Liver (tissue), 9 donors: ENCODE measurements around the gene NUCB2. TPM values are rescaled to one million over a fixed set of nuclear protein-coding genes. Genes with fewer than 3 reads are reported as not detected.
A peak's percentile ranks its signal among the peaks of the same experiment; 100 is the strongest.

Source experiments
- DNase-seq: peaks from one replicate; pipeline ENCODE4 v3.0.0-alpha.2; 2017; ENCODE audit warnings: low spot score
- H3K27ac ChIP-seq, 2 donors: one replicate each; pipeline ENCODE4 v1.7.0; 2013; ENCODE audit warnings: inconsistent platforms in 2 of 2, low read length in 2 of 2, control low read depth in 1 of 2, low read depth in 1 of 2, mild to moderate bottlenecking in 1 of 2
- H3K27me3 ChIP-seq, 4 donors: one replicate each; pipeline versions ENCODE4 v1.6.1 to v1.7.0; 2013; ENCODE audit warnings: low read length in 3 of 4, inconsistent platforms in 1 of 4, mild to moderate bottlenecking in 1 of 4, moderate library complexity in 1 of 4; ENCODE audit not compliant: control insufficient read depth in 4 of 4, insufficient read depth in 4 of 4
- H3K36me3 ChIP-seq, 4 donors: one replicate each; pipeline versions ENCODE4 v1.6.1 to v1.7.0; 2013; ENCODE audit warnings: low read length in 3 of 4, mild to moderate bottlenecking in 3 of 4, low read depth in 1 of 4, moderate library complexity in 1 of 4; ENCODE audit not compliant: control insufficient read depth in 4 of 4, insufficient read depth in 3 of 4
- H3K4me1 ChIP-seq, 4 donors: one replicate each; pipeline versions ENCODE4 v1.6.1 to v1.7.0; 2013; ENCODE audit warnings: low read length in 3 of 4, mild to moderate bottlenecking in 3 of 4, moderate library complexity in 1 of 4; ENCODE audit not compliant: control insufficient read depth in 4 of 4, insufficient read depth in 4 of 4
- H3K4me3 ChIP-seq, 3 donors: one replicate each; pipeline versions ENCODE4 v1.6.1 to v1.7.0; 2013; ENCODE audit warnings: low read length in 3 of 3, control low read depth in 1 of 3, low read depth in 1 of 3, mild to moderate bottlenecking in 1 of 3
- H3K9ac ChIP-seq, 2 donors: one replicate each; pipeline ENCODE4 v1.7.0; 2013; ENCODE audit warnings: low read length in 2 of 2, mild to moderate bottlenecking in 2 of 2, moderate library complexity in 2 of 2, control low read depth in 1 of 2, low read depth in 1 of 2
- H3K9me3 ChIP-seq, 4 donors: one replicate each; pipeline versions ENCODE4 v1.6.1 to v1.7.0; 2013; ENCODE audit warnings: low read length in 3 of 4; ENCODE audit not compliant: control insufficient read depth in 4 of 4
- ATF3 ChIP-seq: IDR thresholded peaks from 2 replicates; pipeline ENCODE4 v1.6.1; 2016; ENCODE audit warnings: antibody characterized with exemption
- FOXA1 ChIP-seq: IDR thresholded peaks from 2 replicates; pipeline ENCODE4 v1.6.1; 2016; ENCODE audit warnings: antibody characterized with exemption
- FOXA2 ChIP-seq: IDR thresholded peaks from 2 replicates; pipeline ENCODE4 v1.6.1; 2016; ENCODE audit warnings: antibody characterized with exemption
- GABPA ChIP-seq, 2 donors: IDR thresholded peaks in 1 of 2; conservative IDR thresholded peaks in 1 of 2; 2 replicates each; pipeline ENCODE4 v1.6.1; 2016; ENCODE audit warnings: antibody characterized with exemption in 2 of 2, mild to moderate bottlenecking in 1 of 2, moderate library complexity in 1 of 2
- HNF4A ChIP-seq, 2 donors: conservative IDR thresholded peaks; 2 replicates each; pipeline ENCODE4 v1.6.1; 2016; ENCODE audit warnings: antibody characterized with exemption in 2 of 2, mild to moderate bottlenecking in 2 of 2
- MAX ChIP-seq: IDR thresholded peaks from 2 replicates; pipeline ENCODE4 v1.6.1; 2016; ENCODE audit warnings: antibody characterized with exemption
- NR2F2 ChIP-seq: IDR thresholded peaks from 2 replicates; pipeline ENCODE4 v1.6.1; 2016; ENCODE audit warnings: antibody characterized with exemption
- RAD21 ChIP-seq, 2 donors: IDR thresholded peaks; 2 replicates each; pipeline ENCODE4 v1.6.1; 2016; ENCODE audit warnings: antibody characterized with exemption in 2 of 2, mild to moderate bottlenecking in 2 of 2
- REST ChIP-seq: IDR thresholded peaks from 2 replicates; pipeline ENCODE4 v1.6.1; 2016; ENCODE audit warnings: antibody characterized with exemption, mild to moderate bottlenecking
- RXRA ChIP-seq, 2 donors: IDR thresholded peaks; 2 replicates each; pipeline ENCODE4 v1.6.1; 2017 to 2018; ENCODE audit warnings: antibody characterized with exemption in 2 of 2, mild to moderate bottlenecking in 1 of 2
- SP1 ChIP-seq: IDR thresholded peaks from 2 replicates; pipeline ENCODE4 v1.6.1; 2018; ENCODE audit warnings: antibody characterized with exemption, mild to moderate bottlenecking
- TAF1 ChIP-seq: conservative IDR thresholded peaks from 2 replicates; pipeline ENCODE4 v1.6.1; 2016; ENCODE audit warnings: antibody characterized with exemption, mild to moderate bottlenecking
- WGBS: extraction: QIAGEN DNeasy Blood & Tissue Kit; methylation state at CpG from one replicate; pipeline ENCODE4 v1.1.7; 2013; 5-methylcytosine and 5-hydroxymethylcytosine counted together
- polyA plus RNA-seq, 2 donors: library from polyadenylated mRNA; stranded (reverse) in 1 of 2; unstranded in 1 of 2; fragments of 200-250 nt in 1 of 2; fragments of >200 nt in 1 of 2; fragmentation: Nextera tagmentation in 1 of 2; extraction: Ambion mirVana in 1 of 2; gene quantifications; one replicate each; pipeline versions ENCODE4 v1.2.1 to v1.2.3, GENCODE V29; 2013 to 2015
- total RNA-seq, 2 donors: library from RNA; depleted of rRNA; stranded (reverse); fragments of >200 nt; gene quantifications; one replicate each; pipeline ENCODE4 v1.2.3, GENCODE V29; 2014
- donor health status: healthy.
- donor health status: healthy.
- donor health status: healthy.
- donor health status: healthy.
- donor health status: healthy.

Gene NUCB2
- total and polyA plus RNA-seq, 4 donors, result 68.5 to 112 (median 103) TPM

- TF ChIP-seq REST (no peak), ATF3 (no peak)
Observed at GRCh38 chr11:17369684-17370243, 93.2 kb downstream of the NUCB2 start (continued).

GRCh38 chr11:17371614-17372013 lies 95.1 kb downstream of the NUCB2 start:
- peaks cover 0 to 4% (median 0%) of the 10 kb centered on the region in 4 donors for H3K36me3 ChIP-seq
- no peak for DNase-seq
- no peaks in the 10 kb centered on the region for H3K27me3 ChIP-seq
- TF ChIP-seq RAD21 (IDR thresholded peaks at IDR 0.05) (no peak), TAF1 (no peak), FOXA2 (no peak), RXRA (IDR thresholded peaks at IDR 0.05) (no peak), ATF3 (no peak), REST (no peak), HNF4A (conservative IDR thresholded peaks at IDR 0.05) (no peak), FOXA1 (no peak), SP1 (no peak), MAX (no peak), NR2F2 (no peak)
- H3K4me3 ChIP-seq, result peak overlapping the region in 1 of 3 donors; percentile 42
- H3K9ac ChIP-seq, result no peak overlapping the region
- WGBS, result 55% methylated on average over 3 of the region's 3 CpGs
- peaks cover 36 to 58% (median 44%) of the 10 kb centered on the region in 4 donors for H3K9me3 ChIP-seq
- H3K27ac ChIP-seq, result no peak overlapping the region
- H3K4me1 ChIP-seq, result no peaks in the 10 kb centered on the region

GRCh38 chr11:17375547-17375946 lies 99.0 kb downstream of the NUCB2 start:
- no peak for DNase-seq
- peaks cover 27 to 45% (median 35%) of the 10 kb centered on the region in 4 donors for H3K9me3 ChIP-seq
- H3K27me3 ChIP-seq, result no peaks in the 10 kb centered on the region
- no peak overlapping the region for H3K4me3 ChIP-seq
- no peak overlapping the region for H3K9ac ChIP-seq
- WGBS, result 92% methylated on average over 5 of the region's 5 CpGs
- H3K27ac ChIP-seq, result no peak overlapping the region
- no peak for TF ChIP-seq FOXA1
- TF ChIP-seq FOXA2, result no peak
- TF ChIP-seq GABPA (IDR thresholded peaks at IDR 0.05 in 1 of 2, conservative IDR thresholded peaks at IDR 0.05 in 1 of 2), result no peak
- peaks cover 0 to 4% (median 0%) of the 10 kb centered on the region in 4 donors for H3K36me3 ChIP-seq
- H3K4me1 ChIP-seq, result no peaks in the 10 kb centered on the region
